OCI-LY1 (cell line): Measurements from ENCODE around the gene LAMC1.

Experiments
- EZH2 ChIP-seq: fragments of 200-600 bp; sonication (generic), shearing (Covaris generic); IDR thresholded peaks from 2 replicates; pipeline ENCODE4 v1.8.0; 2017; ENCODE audit warnings: borderline replicate concordance, mixed run types, mild to moderate bottlenecking, antibody characterized with exemption, low read length, moderate library complexity, mixed read lengths
- TF ChIP-seq, protein P1 (sequence below): fragments of 200-600 bp; sonication (generic), shearing (Covaris generic); IDR thresholded peaks from 2 replicates; pipeline ENCODE4 v1.5.1; 2017; ENCODE audit warnings: mild to moderate bottlenecking, antibody characterized with exemption, low read length, moderate library complexity, mixed read lengths

DNA sequence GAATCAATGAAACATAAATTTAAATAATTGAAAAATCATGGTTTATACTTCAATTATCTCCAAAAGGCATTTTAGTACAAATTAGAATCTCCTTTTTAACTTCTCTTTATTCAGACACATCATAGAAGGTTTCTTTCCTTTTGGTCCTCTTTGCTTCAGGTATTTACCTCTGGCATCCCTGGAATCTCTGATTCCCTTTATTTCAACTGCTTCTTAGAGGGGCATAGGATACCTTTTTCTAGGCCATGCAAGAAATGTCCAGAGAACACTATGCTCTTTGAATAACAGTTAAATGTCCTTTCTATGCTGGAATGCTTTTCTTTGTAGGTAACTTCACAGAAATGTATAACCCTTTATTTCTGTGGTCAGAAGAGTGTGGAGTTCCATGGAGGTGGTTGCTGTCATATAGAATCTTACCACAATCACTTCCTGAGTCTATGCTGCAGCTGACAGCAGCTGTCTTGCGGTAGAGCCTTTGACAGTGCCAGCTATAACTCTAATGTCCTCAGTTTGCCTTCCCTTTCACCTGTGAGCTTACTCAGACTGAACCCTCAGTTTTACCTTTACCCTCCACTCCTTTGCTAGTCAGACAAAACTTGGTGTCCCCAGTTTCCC lies 171.4 kb downstream of the LAMC1 start:
- TF ChIP-seq, protein P1, sequence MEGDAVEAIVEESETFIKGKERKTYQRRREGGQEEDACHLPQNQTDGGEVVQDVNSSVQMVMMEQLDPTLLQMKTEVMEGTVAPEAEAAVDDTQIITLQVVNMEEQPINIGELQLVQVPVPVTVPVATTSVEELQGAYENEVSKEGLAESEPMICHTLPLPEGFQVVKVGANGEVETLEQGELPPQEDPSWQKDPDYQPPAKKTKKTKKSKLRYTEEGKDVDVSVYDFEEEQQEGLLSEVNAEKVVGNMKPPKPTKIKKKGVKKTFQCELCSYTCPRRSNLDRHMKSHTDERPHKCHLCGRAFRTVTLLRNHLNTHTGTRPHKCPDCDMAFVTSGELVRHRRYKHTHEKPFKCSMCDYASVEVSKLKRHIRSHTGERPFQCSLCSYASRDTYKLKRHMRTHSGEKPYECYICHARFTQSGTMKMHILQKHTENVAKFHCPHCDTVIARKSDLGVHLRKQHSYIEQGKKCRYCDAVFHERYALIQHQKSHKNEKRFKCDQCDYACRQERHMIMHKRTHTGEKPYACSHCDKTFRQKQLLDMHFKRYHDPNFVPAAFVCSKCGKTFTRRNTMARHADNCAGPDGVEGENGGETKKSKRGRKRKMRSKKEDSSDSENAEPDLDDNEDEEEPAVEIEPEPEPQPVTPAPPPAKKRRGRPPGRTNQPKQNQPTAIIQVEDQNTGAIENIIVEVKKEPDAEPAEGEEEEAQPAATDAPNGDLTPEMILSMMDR = no peak
- TF ChIP-seq EZH2 = no peak
